Measurements from ENCODE around the gene PTP4A1.

DNA sequence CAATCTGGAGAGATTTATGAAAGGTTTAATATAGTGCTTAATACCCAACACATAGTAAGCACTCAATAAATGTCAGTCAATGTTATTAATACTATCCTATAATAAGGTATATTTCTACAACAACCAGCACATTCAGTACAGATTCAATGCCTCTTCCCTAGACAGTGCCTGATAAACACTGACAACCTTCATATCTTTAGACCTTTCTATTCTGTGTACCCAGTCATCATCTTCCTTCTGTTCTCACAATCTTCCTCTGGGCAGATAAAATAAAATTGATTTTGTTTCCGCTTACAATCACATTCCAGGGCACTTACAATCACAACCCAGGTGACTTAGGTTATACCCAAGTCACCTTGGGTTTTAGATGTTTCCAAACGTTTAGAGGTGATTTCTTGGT is 11.0 kb upstream of the PTP4A1 start:
- TF ChIP-seq, protein P1, sequence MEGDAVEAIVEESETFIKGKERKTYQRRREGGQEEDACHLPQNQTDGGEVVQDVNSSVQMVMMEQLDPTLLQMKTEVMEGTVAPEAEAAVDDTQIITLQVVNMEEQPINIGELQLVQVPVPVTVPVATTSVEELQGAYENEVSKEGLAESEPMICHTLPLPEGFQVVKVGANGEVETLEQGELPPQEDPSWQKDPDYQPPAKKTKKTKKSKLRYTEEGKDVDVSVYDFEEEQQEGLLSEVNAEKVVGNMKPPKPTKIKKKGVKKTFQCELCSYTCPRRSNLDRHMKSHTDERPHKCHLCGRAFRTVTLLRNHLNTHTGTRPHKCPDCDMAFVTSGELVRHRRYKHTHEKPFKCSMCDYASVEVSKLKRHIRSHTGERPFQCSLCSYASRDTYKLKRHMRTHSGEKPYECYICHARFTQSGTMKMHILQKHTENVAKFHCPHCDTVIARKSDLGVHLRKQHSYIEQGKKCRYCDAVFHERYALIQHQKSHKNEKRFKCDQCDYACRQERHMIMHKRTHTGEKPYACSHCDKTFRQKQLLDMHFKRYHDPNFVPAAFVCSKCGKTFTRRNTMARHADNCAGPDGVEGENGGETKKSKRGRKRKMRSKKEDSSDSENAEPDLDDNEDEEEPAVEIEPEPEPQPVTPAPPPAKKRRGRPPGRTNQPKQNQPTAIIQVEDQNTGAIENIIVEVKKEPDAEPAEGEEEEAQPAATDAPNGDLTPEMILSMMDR (IDR thresholded peaks at IDR 0.05; ENCODE audit: borderline replicate concordance, extremely low read depth, low read length, poor library complexity, severe bottlenecking): no peak
- no peak for TF ChIP-seq EZH2 (IDR thresholded peaks at IDR 0.05; ENCODE audit: borderline replicate concordance, low read depth, low read length, severe bottlenecking)

Measured in DND-41 (cell line).